ENCODE data around the gene RBBP8NL.
A peak's percentile ranks its signal among the peaks of the same experiment; 100 is the strongest.

- TF ChIP-seq CTCF (conservative IDR thresholded peaks at IDR 0.05 in 1 of 2, IDR thresholded peaks at IDR 0.05 in 1 of 2; ENCODE audit: extremely low read depth in 1 of 2, insufficient read depth in 1 of 2, low read depth in 1 of 2, low read length in 2 of 2) (peak; percentile 46 to 61), EZH2 (IDR thresholded peaks at IDR 0.05; ENCODE audit: borderline replicate concordance, low read length) (no peak)
These were observed 22.0 kb downstream of the RBBP8NL start for GRCh38 chr20:62405108-62405980.

Data from mammary epithelial cell (primary cell).